Astrocyte (in vitro differentiated cells and primary cell): ENCODE data around the gene HS2ST1. TPM values are rescaled to one million over a fixed set of nuclear protein-coding genes. Genes with fewer than 3 reads are reported as not detected.

Experiments
- DNase-seq: peaks from one replicate; pipeline ENCODE4 v3.0.0-alpha.2; 2010; ENCODE audit warnings: low read depth
- FAIRE-seq: peaks from 2 replicates; lab custom pipeline; 2011; peaks lifted over from hg19 to GRCh38; lab: Jason Lieb, UNC
- H2AFZ ChIP-seq: 2 replicates; pipeline ENCODE4 v1.6.0; 2012; ENCODE audit warnings: low read depth, low read length, inconsistent platforms
- H3K27ac ChIP-seq: 2 replicates; pipeline ENCODE4 v1.5.1; 2011; ENCODE audit warnings: low read depth, low read length, inconsistent platforms
- H3K27me3 ChIP-seq: 2 replicates; pipeline ENCODE4 v1.6.0; 2011; ENCODE audit warnings: low read length, inconsistent platforms; ENCODE audit not compliant: insufficient read depth
- H3K36me3 ChIP-seq: 2 replicates; pipeline ENCODE4 v1.5.1; 2011; ENCODE audit warnings: low read length, inconsistent platforms; ENCODE audit not compliant: insufficient read depth
- H3K4me1 ChIP-seq: 2 replicates; pipeline ENCODE4 v1.5.1; 2011; ENCODE audit warnings: low read length, inconsistent platforms; ENCODE audit not compliant: insufficient read depth
- H3K4me2 ChIP-seq: 2 replicates; pipeline ENCODE4 v1.6.0; 2012; ENCODE audit warnings: low read length, inconsistent platforms
- H3K4me3 ChIP-seq: 2 replicates; pipeline ENCODE4 v1.5.1; 2011; ENCODE audit warnings: low read depth, mild to moderate bottlenecking, low read length, inconsistent platforms; ENCODE audit not compliant: insufficient read depth
- H3K79me2 ChIP-seq: 2 replicates; pipeline ENCODE4 v1.6.0; 2012; ENCODE audit warnings: mild to moderate bottlenecking, low read length, inconsistent platforms; ENCODE audit not compliant: insufficient read depth
- H3K9ac ChIP-seq: 2 replicates; pipeline ENCODE4 v1.6.0; 2012; ENCODE audit warnings: mild to moderate bottlenecking, low read length, inconsistent platforms
- H3K9me3 ChIP-seq: 2 replicates; pipeline ENCODE4 v1.5.1; 2012; ENCODE audit warnings: low read depth, mild to moderate bottlenecking, low read length, inconsistent platforms; ENCODE audit not compliant: insufficient read depth
- H4K20me1 ChIP-seq: 2 replicates; pipeline ENCODE4 v1.6.0; 2012; ENCODE audit warnings: low read length, inconsistent platforms; ENCODE audit not compliant: insufficient read depth
- H3K27ac Mint-ChIP-seq: one replicate; pipeline ENCODE4 v1.8.0; 2021; ENCODE audit warnings: mild to moderate bottlenecking, mixed read lengths; ENCODE audit not compliant: unreplicated experiment
- H3K27me3 Mint-ChIP-seq: one replicate; pipeline ENCODE4 v1.8.0; 2021; ENCODE audit warnings: low read depth, mixed read lengths; ENCODE audit not compliant: unreplicated experiment
- H3K36me3 Mint-ChIP-seq: one replicate; pipeline ENCODE4 v1.8.0; 2021; ENCODE audit warnings: low read depth, mixed read lengths; ENCODE audit not compliant: unreplicated experiment
- H3K4me1 Mint-ChIP-seq: one replicate; pipeline ENCODE4 v1.8.0; 2021; ENCODE audit warnings: low read depth, mixed read lengths; ENCODE audit not compliant: unreplicated experiment
- H3K4me3 Mint-ChIP-seq: one replicate; pipeline ENCODE4 v1.8.0; 2021; ENCODE audit warnings: mild to moderate bottlenecking, moderate library complexity, mixed read lengths; ENCODE audit not compliant: unreplicated experiment
- H3K9me3 Mint-ChIP-seq: one replicate; pipeline ENCODE4 v1.8.0; 2021; ENCODE audit warnings: mild to moderate bottlenecking, mixed read lengths; ENCODE audit not compliant: unreplicated experiment
- CTCF ChIP-seq: IDR thresholded peaks from 2 replicates; pipeline ENCODE4 v1.5.1; 2011; ENCODE audit warnings: low read depth, mild to moderate bottlenecking, inconsistent platforms, low read length, moderate library complexity; ENCODE audit not compliant: insufficient read depth
- EZH2 ChIP-seq: IDR thresholded peaks from 2 replicates; pipeline ENCODE4 v1.6.1; 2012; ENCODE audit warnings: mild to moderate bottlenecking, low read length, inconsistent platforms; ENCODE audit not compliant: insufficient read depth
- total RNA-seq: library from RNA; stranded (reverse); gene quantifications from 2 replicates; pipeline ENCODE4 v1.2.1, GENCODE V29; 2021

The HS2ST1 gene
- total RNA-seq, 1 donor from 2014 or later: 34.7 TPM

- H3K4me3 ChIP-seq: no peak overlapping the region
- H3K4me2 ChIP-seq: no peak overlapping the region
- H3K27ac ChIP-seq: no peak overlapping the region
- no peak overlapping the region for H3K4me3 Mint-ChIP-seq
- no peak overlapping the region for H2AFZ ChIP-seq
- TF ChIP-seq CTCF (no peak), EZH2 (no peak)
- peaks cover 22% of the 10 kb centered on the region for H3K27me3 Mint-ChIP-seq
- H3K36me3 ChIP-seq: no peaks in the 10 kb centered on the region
- H3K4me1 Mint-ChIP-seq: no peaks in the 10 kb centered on the region
- DNase-seq (no peak), FAIRE-seq (no peak)
- H3K9me3 ChIP-seq: no peaks in the 10 kb centered on the region
- H4K20me1 ChIP-seq: no peaks in the 10 kb centered on the region
- no peaks in the 10 kb centered on the region for H3K36me3 Mint-ChIP-seq
- H3K27ac Mint-ChIP-seq: no peak overlapping the region
- no peaks in the 10 kb centered on the region for H3K27me3 ChIP-seq
- H3K79me2 ChIP-seq: no peaks in the 10 kb centered on the region
- H3K4me1 ChIP-seq: peaks cover 3% of the 10 kb centered on the region
- no peak overlapping the region for H3K9ac ChIP-seq
- H3K9me3 Mint-ChIP-seq: no peaks in the 10 kb centered on the region
These were observed 220.3 kb downstream of the HS2ST1 start for GRCh38 chr1:87134625-87135328.

- Mint-ChIP-seq H3K36me3 (no peaks in the 10 kb centered on the region), H3K4me3 (no peak overlapping the region), H3K27me3 (peaks cover 20% of the 10 kb centered on the region), H3K27ac (no peak overlapping the region), H3K4me1 (no peaks in the 10 kb centered on the region), H3K9me3 (no peaks in the 10 kb centered on the region)
- Histone ChIP-seq H3K9me3 (no peaks in the 10 kb centered on the region), H2AFZ (no peak overlapping the region), H3K4me2 (no peak overlapping the region), H3K9ac (no peak overlapping the region), H3K4me1 (peaks cover 3% of the 10 kb centered on the region), H3K79me2 (no peaks in the 10 kb centered on the region), H4K20me1 (no peaks in the 10 kb centered on the region), H3K27me3 (no peaks in the 10 kb centered on the region), H3K27ac (no peak overlapping the region), H3K36me3 (no peaks in the 10 kb centered on the region), H3K4me3 (no peak overlapping the region)
- no peak for FAIRE-seq
- no peak for DNase-seq
- TF ChIP-seq CTCF (no peak), EZH2 (no peak)
These were observed 220.9 kb downstream of the HS2ST1 start for GRCh38 chr1:87135329-87135712.
